Hepatic stellate cell (primary cell): ENCODE measurements around the gene IFRD2.

ENCODE experiments used
- DNase-seq: peaks from one replicate; pipeline ENCODE4 v3.0.0; 2011; ENCODE audit warnings: low spot score

IFRD2 gene

GRCh38 chr3:50292159-50293078 lies at the start of gene IFRD2:
IFRD2 (minus strand) TSS chr3:50292429; CDS start chr3:50292274, 155 bp downstream.
- peak; percentile 97 for DNase-seq

- no peak for DNase-seq
Observed at GRCh38 chr3:50341537-50341936, 49.3 kb upstream of the IFRD2 start.

- peak; percentile 81 for DNase-seq
Observed at GRCh38 chr3:50340448-50341329, 48.5 kb upstream of the IFRD2 start, which contains the start of gene RASSF1. RASSF1 (minus strand) TSS chr3:50340836; CDS start chr3:50340805, 31 bp downstream.

GRCh38 chr3:50340147-50340447 lies 47.9 kb upstream of the IFRD2 start:
- DNase-seq, result no peak

- peak; percentile 86 for DNase-seq
Observed at GRCh38 chr3:50339485-50340146, 47.4 kb upstream of the IFRD2 start.

- DNase-seq, result no peak
Observed at GRCh38 chr3:50338965-50339364, 46.7 kb upstream of the IFRD2 start.

- peak; percentile 99 for DNase-seq
Observed at GRCh38 chr3:50337175-50337861, 45.1 kb upstream of the IFRD2 start.

- peak; percentile 54 for DNase-seq
Observed at GRCh38 chr3:50336452-50337174, 44.4 kb upstream of the IFRD2 start.

- DNase-seq, result no peak
Observed at GRCh38 chr3:50334339-50335075, 42.3 kb upstream of the IFRD2 start.

GRCh38 chr3:50333744-50334328 lies 41.6 kb upstream of the IFRD2 start:
- peak; percentile 93 for DNase-seq

GRCh38 chr3:50331364-50331907 lies 39.2 kb upstream of the IFRD2 start:
- DNase-seq, result no peak

- DNase-seq, result no peak
Observed at GRCh38 chr3:50330330-50330729, 38.1 kb upstream of the IFRD2 start.

- DNase-seq, result peak; percentile 99
Observed at GRCh38 chr3:50327943-50328691, 35.9 kb upstream of the IFRD2 start, which contains the start of gene TUSC2. TUSC2 (minus strand) TSS chr3:50328223; CDS start chr3:50328099, 124 bp downstream.

GRCh38 chr3:50327129-50327528 lies 34.9 kb upstream of the IFRD2 start:
- DNase-seq, result no peak

GRCh38 chr3:50326182-50326541 lies 33.9 kb upstream of the IFRD2 start:
- DNase-seq, result no peak

- no peak for DNase-seq
Observed at GRCh38 chr3:50325497-50326181, 33.4 kb upstream of the IFRD2 start.

- DNase-seq, result no peak
Observed at GRCh38 chr3:50325113-50325480, 32.9 kb upstream of the IFRD2 start.
